ENCODE measurements around the gene TTLL11. TPM values are rescaled to one million over a fixed set of nuclear protein-coding genes. Genes with fewer than 3 reads are reported as not detected.
A peak's percentile ranks its signal among the peaks of the same experiment; 100 is the strongest.

Gene TTLL11
- total RNA-seq, 4 donors from 2014 or later: 9.1 to 47.4 (median 11.3) TPM

- no peak overlapping the region for H3K4me3 ChIP-seq
- intact Hi-C loops (cut with DNase I; ENCODE audit: low total_unique reads) (no loop called here), in situ Hi-C loops (cut with MboI; ENCODE audit: low pct_ligation_motif_present in 1 of 4, low pct_unique_long_range_greater_than_20kb in 1 of 4, low sequenced_read_pairs in 3 of 4) (no loop called here)
- 64% methylated on average over 10 of the region's 13 CpGs; no CpG with 5 or more reads in 1 of the 2 donors for WGBS, 2 donors (ENCODE audit: low coverage in 1 of 2)
- peaks cover 0 to 26% (median 3%) of the 10 kb centered on the region in 4 donors for H3K4me1 ChIP-seq
- no peaks in the 10 kb centered on the region for H3K9me3 ChIP-seq
- peak overlapping the region in 1 of 4 donors; percentile 30 for H3K27ac ChIP-seq
- H3K27me3 ChIP-seq: no peaks in the 10 kb centered on the region
- H3K36me3 ChIP-seq: no peaks in the 10 kb centered on the region
- TF ChIP-seq EP300 (IDR thresholded peaks at IDR 0.05; ENCODE audit: low read depth): no peak
- no peak for DNase-seq
These were observed 205.3 kb downstream of the TTLL11 start for GRCh38 chr9:121887553-121888437.

GRCh38 chr9:121886759-121887485, 206.2 kb downstream of the TTLL11 start:
- no peak for DNase-seq
- H3K27ac ChIP-seq: no peak overlapping the region
- WGBS, 2 donors (ENCODE audit: low coverage in 1 of 2): 67 to 74% methylated on average over 1 to 11 of the region's 11 CpGs

GRCh38 chr9:121885345-121885901, 207.7 kb downstream of the TTLL11 start:
- no peak for TF ChIP-seq POLR2A (IDR thresholded peaks at IDR 0.05)
- no peak for TF ChIP-seq CTCF (IDR thresholded peaks at IDR 0.05)
- TF ChIP-seq POLR2AphosphoS5 (IDR thresholded peaks at IDR 0.05): no peak
- TF ChIP-seq EP300 (IDR thresholded peaks at IDR 0.05; ENCODE audit: low read depth): no peak
- Histone ChIP-seq H3K36me3 (no peaks in the 10 kb centered on the region), H3K4me3 (no peak overlapping the region), H3K27me3 (no peaks in the 10 kb centered on the region), H3K27ac (no peak overlapping the region), H3K9me3 (no peaks in the 10 kb centered on the region), H3K4me1 (peaks cover 0 to 26% (median 3%) of the 10 kb centered on the region in 4 donors)
- 73 to 90% methylated on average over 2 to 6 of the region's 6 CpGs for WGBS, 2 donors (ENCODE audit: low coverage in 1 of 2)
- intact Hi-C loops (cut with DNase I; ENCODE audit: low total_unique reads): no loop called here
- in situ Hi-C loops (cut with MboI; ENCODE audit: low pct_ligation_motif_present in 1 of 4, low pct_unique_long_range_greater_than_20kb in 1 of 4, low sequenced_read_pairs in 3 of 4): no loop called here
- no peak for DNase-seq

More at GRCh38 chr9:121886759-121887485, 206.2 kb downstream of the TTLL11 start:
- H3K36me3 ChIP-seq: no peaks in the 10 kb centered on the region
- in situ Hi-C loops (cut with MboI; ENCODE audit: low pct_ligation_motif_present in 1 of 4, low pct_unique_long_range_greater_than_20kb in 1 of 4, low sequenced_read_pairs in 3 of 4) (no loop called here), intact Hi-C loops (cut with DNase I; ENCODE audit: low total_unique reads) (no loop called here)
- peaks cover 0 to 26% (median 3%) of the 10 kb centered on the region in 4 donors for H3K4me1 ChIP-seq
- TF ChIP-seq CTCF (IDR thresholded peaks at IDR 0.05): no peak
- no peak for TF ChIP-seq POLR2AphosphoS5 (IDR thresholded peaks at IDR 0.05)
- no peak for TF ChIP-seq EP300 (IDR thresholded peaks at IDR 0.05; ENCODE audit: low read depth)
- no peak for TF ChIP-seq POLR2A (IDR thresholded peaks at IDR 0.05)
- H3K27me3 ChIP-seq: no peaks in the 10 kb centered on the region
- H3K9me3 ChIP-seq: no peaks in the 10 kb centered on the region
- H3K4me3 ChIP-seq: no peak overlapping the region

GRCh38 chr9:121884057-121884541, 209.0 kb downstream of the TTLL11 start:
- H3K9me3 ChIP-seq: no peaks in the 10 kb centered on the region
- peaks cover 0 to 26% (median 3%) of the 10 kb centered on the region in 4 donors for H3K4me1 ChIP-seq
- TF ChIP-seq POLR2A (IDR thresholded peaks at IDR 0.05): no peak
- no peak overlapping the region for H3K4me3 ChIP-seq
- intact Hi-C loops (cut with DNase I; ENCODE audit: low total_unique reads) (no loop called here), in situ Hi-C loops (cut with MboI; ENCODE audit: low pct_ligation_motif_present in 1 of 4, low pct_unique_long_range_greater_than_20kb in 1 of 4, low sequenced_read_pairs in 3 of 4) (no loop called here)
- no peak for DNase-seq
- H3K36me3 ChIP-seq: no peaks in the 10 kb centered on the region
- no peaks in the 10 kb centered on the region for H3K27me3 ChIP-seq
- 79% methylated on average over 12 of the region's 12 CpGs; no CpG with 5 or more reads in 1 of the 2 donors for WGBS, 2 donors (ENCODE audit: low coverage in 1 of 2)
- no peak overlapping the region for H3K27ac ChIP-seq

All from transverse colon (tissue), 4 donors.